GM19455 (cell line): ENCODE measurements around the gene C17orf58.
"Not testable (repeated sequence)": the region's sequence is repeated elsewhere in the genome, so short reads cannot be mapped to it uniquely, and the experiment has no call there.

Experiments used
- ATAC-seq: cut with Tn5 transposase; IDR thresholded peaks from one replicate; pipeline ENCODE4 v1.9.1; 2021; ENCODE audit not compliant: unreplicated experiment

The C17orf58 gene

DNA sequence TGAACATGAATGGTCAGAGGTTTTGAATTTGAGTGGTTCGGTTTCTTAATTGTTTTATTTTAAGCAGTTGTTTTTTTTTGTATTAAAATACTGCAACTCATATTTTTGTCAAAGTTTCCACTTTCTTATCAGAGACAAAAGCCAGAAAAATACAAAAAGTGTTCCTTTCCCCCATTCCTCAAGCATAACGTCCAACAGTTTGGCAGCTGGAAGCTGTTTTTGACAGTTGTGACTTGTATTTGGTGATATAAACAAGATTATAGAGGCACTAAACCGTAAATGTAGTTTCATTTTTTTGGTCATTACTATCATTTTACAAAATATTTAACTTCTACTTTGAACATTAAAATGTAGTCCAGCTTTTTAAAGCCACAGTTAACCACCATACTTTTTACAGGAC, 36.0 kb downstream of the C17orf58 start:
- ATAC-seq: not testable (repeated sequence)

DNA sequence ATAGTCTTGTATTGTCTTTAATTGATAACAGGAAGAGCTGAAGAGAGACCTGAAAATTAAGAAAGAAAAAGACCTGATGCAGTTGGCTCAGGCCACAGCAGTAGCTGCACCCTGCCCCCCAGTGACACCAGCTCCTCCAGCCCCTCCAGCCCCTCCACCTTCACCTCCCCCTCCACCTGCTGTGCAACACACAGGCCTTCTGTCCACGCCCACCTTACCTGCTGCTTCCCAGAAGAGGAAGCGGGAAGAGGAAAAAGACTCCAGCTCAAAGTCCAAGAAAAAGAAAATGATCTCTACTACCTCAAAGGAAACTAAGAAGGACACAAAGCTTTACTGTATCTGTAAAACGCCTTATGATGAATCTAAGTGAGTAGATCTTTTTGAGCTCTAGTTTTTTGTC, 36.8 kb downstream of the C17orf58 start:
- no peak for ATAC-seq

DNA sequence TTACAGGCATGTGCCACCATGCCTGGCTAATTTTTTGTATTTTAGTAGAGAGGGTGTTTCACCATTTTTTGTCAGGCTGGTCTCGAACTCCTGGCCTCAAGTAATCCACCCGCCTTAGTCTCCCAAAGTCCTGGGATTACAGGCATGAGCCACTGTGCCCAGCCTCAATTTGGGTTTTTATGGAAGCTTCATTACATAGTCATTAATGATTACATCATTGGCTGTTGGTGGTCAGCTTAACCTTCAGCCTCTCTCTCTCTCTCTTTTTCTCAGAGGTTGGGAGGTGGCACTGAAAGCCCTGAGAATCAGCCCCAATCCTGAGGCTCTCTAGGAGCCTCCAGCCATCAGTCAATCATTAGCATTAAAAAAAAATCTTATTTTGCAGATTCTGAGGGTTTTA, 45.3 kb downstream of the C17orf58 start:
- ATAC-seq: no peak

GRCh38 chr17:67947325-67947813, 48.9 kb downstream of the C17orf58 start:
- no peak for ATAC-seq

- no peak for ATAC-seq
Observed at GRCh38 chr17:67946513-67946912, 49.8 kb downstream of the C17orf58 start.

GRCh38 chr17:67944035-67944434, 52.2 kb downstream of the C17orf58 start:
- no peak for ATAC-seq

GRCh38 chr17:67942810-67943209, 53.5 kb downstream of the C17orf58 start:
- ATAC-seq: no peak
